ENCODE measurements around the gene ACACA.

The ACACA gene

GRCh38 chr17:37309051-37309450, 97.6 kb downstream of the ACACA start:
- H3K27ac ChIP-seq, result no peak overlapping the region
- intact Hi-C loops (cut with DNase I; ENCODE audit: low total_unique reads), result no loop called here
- H3K4me3 ChIP-seq, result no peak overlapping the region

GRCh38 chr17:37305406-37305905, 101.2 kb downstream of the ACACA start:
- H3K9me3 ChIP-seq, result no peaks in the 10 kb centered on the region
- peaks cover 0 to under 1% (median 0%) of the 10 kb centered on the region in 4 donors for H3K4me1 ChIP-seq
- H3K27me3 ChIP-seq, result no peaks in the 10 kb centered on the region
- no peak for DNase-seq
- no peak overlapping the region for H3K4me3 ChIP-seq
- intact Hi-C loops (cut with DNase I; ENCODE audit: low total_unique reads), result no loop called here
- no peak for TF ChIP-seq CTCF (IDR thresholded peaks at IDR 0.05)
- H3K27ac ChIP-seq, result no peak overlapping the region
- H3K36me3 ChIP-seq, result peaks cover 0 to 12% (median 0%) of the 10 kb centered on the region in 3 donors

More at GRCh38 chr17:37309051-37309450, 97.6 kb downstream of the ACACA start:
- H3K27me3 ChIP-seq, result no peaks in the 10 kb centered on the region
- H3K4me1 ChIP-seq, result no peaks in the 10 kb centered on the region
- no peak for TF ChIP-seq CTCF (IDR thresholded peaks at IDR 0.05)
- DNase-seq, result no peak
- peaks cover 0 to 6% (median 0%) of the 10 kb centered on the region in 3 donors for H3K36me3 ChIP-seq
- H3K9me3 ChIP-seq, result no peaks in the 10 kb centered on the region

GRCh38 chr17:37301288-37301687, 105.3 kb downstream of the ACACA start:
- no peak for TF ChIP-seq CTCF (IDR thresholded peaks at IDR 0.05)
- Histone ChIP-seq H3K4me1 (peaks cover 0 to 15% (median 0%) of the 10 kb centered on the region in 4 donors), H3K36me3 (peaks cover 0 to 12% (median 0%) of the 10 kb centered on the region in 3 donors), H3K9me3 (no peaks in the 10 kb centered on the region), H3K27ac (peak overlapping the region in 1 of 2 donors; percentile 2), H3K27me3 (no peaks in the 10 kb centered on the region), H3K4me3 (no peak overlapping the region)
- DNase-seq, result no peak
- intact Hi-C loops (cut with DNase I; ENCODE audit: low total_unique reads), result no loop called here

GRCh38 chr17:37300683-37301082, 106.0 kb downstream of the ACACA start:
- Histone ChIP-seq H3K36me3 (peaks cover 0 to 12% (median 0%) of the 10 kb centered on the region in 3 donors), H3K9me3 (no peaks in the 10 kb centered on the region), H3K27me3 (no peaks in the 10 kb centered on the region), H3K4me1 (peaks cover 0 to 15% (median 0%) of the 10 kb centered on the region in 4 donors), H3K27ac (peak overlapping the region in 1 of 2 donors; percentile 2), H3K4me3 (no peak overlapping the region)
- intact Hi-C loops (cut with DNase I; ENCODE audit: low total_unique reads), result no loop called here
- no peak for DNase-seq
- TF ChIP-seq CTCF (IDR thresholded peaks at IDR 0.05), result no peak

- no peak for TF ChIP-seq CTCF (IDR thresholded peaks at IDR 0.05)
- no peak for DNase-seq
- peaks cover 0 to 9% (median 0%) of the 10 kb centered on the region in 3 donors for H3K36me3 ChIP-seq
- H3K4me1 ChIP-seq, result peaks cover 0 to 15% (median 0%) of the 10 kb centered on the region in 4 donors
- peak overlapping the region in 1 of 2 donors; percentile 4 for H3K27ac ChIP-seq
- no peak overlapping the region for H3K4me3 ChIP-seq
- intact Hi-C loops (cut with DNase I; ENCODE audit: low total_unique reads), result no loop called here
- H3K27me3 ChIP-seq, result no peaks in the 10 kb centered on the region
- H3K9me3 ChIP-seq, result no peaks in the 10 kb centered on the region
Measured at GRCh38 chr17:37299257-37299980, 107.2 kb downstream of the ACACA start.
